ENCODE measurements around the gene DFFB. TPM values are rescaled to one million over a fixed set of nuclear protein-coding genes. Genes with fewer than 3 reads are reported as not detected.

The DFFB gene
- polyA plus RNA-seq, 3 donors, result 5.9 to 14.7 (median 6.6) TPM

DNA sequence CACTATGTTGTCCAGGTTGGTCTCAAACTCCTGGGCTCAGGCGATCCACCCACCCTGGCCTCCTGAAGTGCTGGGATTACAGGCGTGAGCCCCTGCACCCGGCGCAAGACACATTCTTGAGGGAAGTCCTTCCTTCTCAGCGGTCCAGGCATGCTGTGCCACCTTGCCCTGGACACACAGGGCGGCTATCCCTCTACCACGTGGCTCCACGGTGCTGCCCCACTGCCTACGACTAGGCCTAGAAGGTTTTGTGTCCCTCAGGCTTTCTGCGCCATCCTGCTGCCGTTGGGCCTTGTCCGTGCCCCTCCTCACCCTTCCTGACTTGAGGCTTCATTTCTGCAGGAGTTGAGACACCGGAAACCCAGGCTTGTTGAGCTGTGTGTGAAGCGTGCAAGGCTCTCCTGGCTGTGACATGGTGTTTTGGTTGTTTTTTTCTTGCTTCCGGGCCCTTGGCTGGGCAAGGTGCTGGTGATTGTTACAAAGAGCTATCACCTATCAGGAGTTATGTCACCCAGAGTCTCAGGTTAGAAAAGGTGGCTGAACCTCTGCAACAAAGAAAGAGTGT lies 28.9 kb downstream of the DFFB start:
- Mint-ChIP-seq H3K27me3 (ENCODE audit: low read depth in 3 of 3) (peaks cover 0 to 2% (median 0%) of the 10 kb centered on the region in 3 donors), H3K4me1 (peaks cover 16% of the 10 kb centered on the region), H3K27ac (peak overlapping the region in 3 of 7 donors; percentile 6 to 63 (median 52)), H3K36me3 (peaks cover 57 to 70% of the 10 kb centered on the region in 2 donors), H3K4me3 (no peak overlapping the region), H3K9me3 (no peaks in the 10 kb centered on the region)
- TF ChIP-seq, protein P1, sequence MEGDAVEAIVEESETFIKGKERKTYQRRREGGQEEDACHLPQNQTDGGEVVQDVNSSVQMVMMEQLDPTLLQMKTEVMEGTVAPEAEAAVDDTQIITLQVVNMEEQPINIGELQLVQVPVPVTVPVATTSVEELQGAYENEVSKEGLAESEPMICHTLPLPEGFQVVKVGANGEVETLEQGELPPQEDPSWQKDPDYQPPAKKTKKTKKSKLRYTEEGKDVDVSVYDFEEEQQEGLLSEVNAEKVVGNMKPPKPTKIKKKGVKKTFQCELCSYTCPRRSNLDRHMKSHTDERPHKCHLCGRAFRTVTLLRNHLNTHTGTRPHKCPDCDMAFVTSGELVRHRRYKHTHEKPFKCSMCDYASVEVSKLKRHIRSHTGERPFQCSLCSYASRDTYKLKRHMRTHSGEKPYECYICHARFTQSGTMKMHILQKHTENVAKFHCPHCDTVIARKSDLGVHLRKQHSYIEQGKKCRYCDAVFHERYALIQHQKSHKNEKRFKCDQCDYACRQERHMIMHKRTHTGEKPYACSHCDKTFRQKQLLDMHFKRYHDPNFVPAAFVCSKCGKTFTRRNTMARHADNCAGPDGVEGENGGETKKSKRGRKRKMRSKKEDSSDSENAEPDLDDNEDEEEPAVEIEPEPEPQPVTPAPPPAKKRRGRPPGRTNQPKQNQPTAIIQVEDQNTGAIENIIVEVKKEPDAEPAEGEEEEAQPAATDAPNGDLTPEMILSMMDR (IDR thresholded peaks at IDR 0.05), result no peak
- DNase-seq, result no peak
- no peak overlapping the region for H3K4me3 ChIP-seq (replicated peaks in 1 of 3; ENCODE audit: low read depth in 2 of 3, low read length in 3 of 3)
- H2AFZ ChIP-seq (ENCODE audit: insufficient read depth, low read depth, low read length, poor library complexity, severe bottlenecking), result no peak overlapping the region
- H3K27me3 ChIP-seq (ENCODE audit: control insufficient read depth in 2 of 2, insufficient read depth in 2 of 2, low read length in 2 of 2), result no peaks in the 10 kb centered on the region
- peaks cover 38 to 75% of the 10 kb centered on the region in 2 donors for H3K36me3 ChIP-seq (replicated peaks in 1 of 2; ENCODE audit: control insufficient read depth in 1 of 2, insufficient read depth in 2 of 2, low read length in 2 of 2)
- no peaks in the 10 kb centered on the region for H3K79me2 ChIP-seq (ENCODE audit: insufficient read depth, low read length)
- peaks cover 17 to 19% of the 10 kb centered on the region in 2 donors for H3K4me1 ChIP-seq (ENCODE audit: control insufficient read depth in 1 of 2, insufficient read depth in 2 of 2, low read length in 2 of 2)
- no peak overlapping the region for H3K27ac ChIP-seq (ENCODE audit: low read depth in 1 of 2, low read length in 2 of 2)
- intact Hi-C loops (cut with micrococcal nuclease), result no loop called here
- H4K20me1 ChIP-seq (ENCODE audit: insufficient read depth, low read length), result no peaks in the 10 kb centered on the region
- 87% methylated on average over 14 of the region's 15 CpGs for WGBS (ENCODE audit: insufficient coverage)
- no peaks in the 10 kb centered on the region for H3K9me3 ChIP-seq (replicated peaks in 1 of 2; ENCODE audit: control insufficient read depth in 1 of 2, insufficient read depth in 1 of 2, low read length in 2 of 2)
- no peak overlapping the region for H3K4me2 ChIP-seq (replicated peaks; ENCODE audit: extremely low read depth, low read length, poor library complexity, severe bottlenecking)
- no peak overlapping the region for H3K9ac ChIP-seq (ENCODE audit: insufficient read depth, low read length, poor library complexity, severe bottlenecking)

DNA sequence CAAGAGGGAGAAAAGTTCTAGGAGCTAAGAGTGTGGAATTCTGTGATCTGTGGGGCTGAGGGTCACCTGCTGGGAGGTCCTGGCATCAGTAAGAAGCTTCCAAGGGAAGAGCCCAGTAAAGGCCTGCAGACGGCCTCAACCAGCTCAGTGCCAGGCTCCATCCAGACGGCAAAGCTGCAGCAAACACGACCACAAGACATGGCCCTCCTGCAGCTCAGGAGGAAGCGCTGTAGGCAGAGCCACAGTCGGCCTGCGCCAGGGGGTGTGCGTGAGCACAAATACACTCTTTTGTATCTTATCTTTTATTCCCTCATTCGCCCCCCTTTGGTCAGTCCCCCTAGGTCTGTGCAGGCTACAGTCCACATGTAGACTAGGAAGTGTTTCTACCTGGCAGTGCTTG lies 29.4 kb downstream of the DFFB start:
- H3K79me2 ChIP-seq (ENCODE audit: insufficient read depth, low read length), result no peaks in the 10 kb centered on the region
- H3K27me3 Mint-ChIP-seq (ENCODE audit: low read depth in 3 of 3), result peaks cover 0 to 2% (median 0%) of the 10 kb centered on the region in 3 donors
- H3K4me1 ChIP-seq (ENCODE audit: control insufficient read depth in 1 of 2, insufficient read depth in 2 of 2, low read length in 2 of 2), result peaks cover 22 to 24% of the 10 kb centered on the region in 2 donors
- no peaks in the 10 kb centered on the region for H3K27me3 ChIP-seq (ENCODE audit: control insufficient read depth in 2 of 2, insufficient read depth in 2 of 2, low read length in 2 of 2)
- no peaks in the 10 kb centered on the region for H3K9me3 Mint-ChIP-seq
- WGBS (ENCODE audit: insufficient coverage), result 79% methylated on average over 3 of the region's 8 CpGs
- H3K4me3 ChIP-seq (replicated peaks in 1 of 3; ENCODE audit: low read depth in 2 of 3, low read length in 3 of 3), result no peak overlapping the region
- peak overlapping the region in 1 of 7 donors; percentile 6 for H3K27ac Mint-ChIP-seq
- TF ChIP-seq, protein P1 (IDR thresholded peaks at IDR 0.05), result no peak
- DNase-seq, result no peak
- no peak overlapping the region for H3K27ac ChIP-seq (ENCODE audit: low read depth in 1 of 2, low read length in 2 of 2)
- no peaks in the 10 kb centered on the region for H4K20me1 ChIP-seq (ENCODE audit: insufficient read depth, low read length)
- peaks cover 19% of the 10 kb centered on the region for H3K4me1 Mint-ChIP-seq
- no peak overlapping the region for H2AFZ ChIP-seq (ENCODE audit: insufficient read depth, low read depth, low read length, poor library complexity, severe bottlenecking)
- H3K9me3 ChIP-seq (replicated peaks in 1 of 2; ENCODE audit: control insufficient read depth in 1 of 2, insufficient read depth in 1 of 2, low read length in 2 of 2), result no peaks in the 10 kb centered on the region
- H3K9ac ChIP-seq (ENCODE audit: insufficient read depth, low read length, poor library complexity, severe bottlenecking), result no peak overlapping the region
- intact Hi-C loops (cut with micrococcal nuclease), result no loop called here
- H3K4me3 Mint-ChIP-seq, result no peak overlapping the region
- peaks cover 38 to 75% of the 10 kb centered on the region in 2 donors for H3K36me3 ChIP-seq (replicated peaks in 1 of 2; ENCODE audit: control insufficient read depth in 1 of 2, insufficient read depth in 2 of 2, low read length in 2 of 2)
- no peak overlapping the region for H3K4me2 ChIP-seq (replicated peaks; ENCODE audit: extremely low read depth, low read length, poor library complexity, severe bottlenecking)
- H3K36me3 Mint-ChIP-seq, result peaks cover 57 to 70% of the 10 kb centered on the region in 2 donors

Data from CD14-positive monocyte (primary cell).